Lower lobe of right lung (tissue), 2 donors: ENCODE data around the gene GALP. TPM values are rescaled to one million over a fixed set of nuclear protein-coding genes. Genes with fewer than 3 reads are reported as not detected.

ENCODE experiments used
- ATAC-seq, 2 donors: fragments of 200-7000 bp; cut with Tn5 transposase; one replicate each; pipeline ENCODE4 v1.9.1; 2020 to 2022; ENCODE audit warnings: mild to moderate bottlenecking in 2 of 2, moderate library complexity in 2 of 2
- DNase-seq: peaks from one replicate; pipeline ENCODE4 v3.0.0-alpha.2; 2020
- H3K27ac ChIP-seq: fragments of 200-600 bp; one replicate; pipeline ENCODE4 v1.8.0; 2022
- H3K27me3 ChIP-seq: fragments of 200-600 bp; one replicate; pipeline ENCODE4 v1.8.0; 2022; ENCODE audit warnings: low read depth
- H3K36me3 ChIP-seq: fragments of 200-600 bp; one replicate; pipeline ENCODE4 v1.8.0; 2022; ENCODE audit warnings: mild to moderate bottlenecking
- H3K4me1 ChIP-seq: fragments of 200-600 bp; one replicate; pipeline ENCODE4 v1.8.0; 2022
- H3K4me3 ChIP-seq: fragments of 200-600 bp; one replicate; pipeline ENCODE4 v1.8.0; 2022; ENCODE audit warnings: mild to moderate bottlenecking
- H3K9me3 ChIP-seq: fragments of 200-600 bp; one replicate; pipeline ENCODE4 v1.8.0; 2022
- CTCF ChIP-seq: fragments of 200-600 bp; IDR thresholded peaks from one replicate; pipeline ENCODE4 v1.8.0; 2022; ENCODE audit warnings: antibody characterized with exemption, mild to moderate bottlenecking
- intact Hi-C: fragments of 100-400 bp; cut with DNase I; formaldehyde crosslinking; loops from one replicate; pipeline ENCODE4 v1.11.0; 2022
- total RNA-seq: library from RNA; stranded (reverse); fragmentation: NEBNext Ultra II Directional; extraction: Animal tissue kit (Norgen Biotek cat#: 25700); gene quantifications from one replicate; pipeline ENCODE4 v1.2.1, GENCODE V29; 2021
- donor health status: DM: no; HTN: yes; CAD: no; lungs with severe emphysema.

Gene GALP
- total RNA-seq, 1 donor from 2014 or later, result not detected

DNA sequence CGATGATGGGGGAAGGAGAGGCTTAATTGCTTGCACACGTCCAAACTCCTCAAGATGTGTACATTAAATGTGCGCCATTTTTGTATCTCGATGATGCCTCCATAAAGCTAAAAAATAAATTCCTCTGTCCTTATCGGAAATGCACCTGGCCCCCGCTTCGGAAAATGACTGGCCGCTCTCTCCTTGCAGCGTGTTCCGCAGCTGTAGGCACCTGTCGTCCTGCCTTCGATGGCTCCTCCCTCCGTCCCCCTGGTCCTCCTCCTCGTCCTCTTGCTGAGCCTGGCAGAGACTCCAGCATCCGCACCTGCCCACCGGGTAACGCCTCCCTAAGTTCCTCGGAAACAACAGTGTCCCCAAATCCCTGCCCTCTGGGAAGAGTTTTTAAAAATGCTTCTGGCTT lies 1.1 kb downstream of the GALP start:
- H3K4me3 ChIP-seq, result no peak overlapping the region
- H3K27me3 ChIP-seq, result peaks cover 13% of the 10 kb centered on the region
- H3K9me3 ChIP-seq, result no peaks in the 10 kb centered on the region
- H3K36me3 ChIP-seq, result no peaks in the 10 kb centered on the region
- intact Hi-C loops, result no loop called here
- no peak overlapping the region for H3K27ac ChIP-seq
- no peak for DNase-seq
- peaks cover under 1% of the 10 kb centered on the region for H3K4me1 ChIP-seq
- ATAC-seq, result no peak
- TF ChIP-seq CTCF, result no peak

DNA sequence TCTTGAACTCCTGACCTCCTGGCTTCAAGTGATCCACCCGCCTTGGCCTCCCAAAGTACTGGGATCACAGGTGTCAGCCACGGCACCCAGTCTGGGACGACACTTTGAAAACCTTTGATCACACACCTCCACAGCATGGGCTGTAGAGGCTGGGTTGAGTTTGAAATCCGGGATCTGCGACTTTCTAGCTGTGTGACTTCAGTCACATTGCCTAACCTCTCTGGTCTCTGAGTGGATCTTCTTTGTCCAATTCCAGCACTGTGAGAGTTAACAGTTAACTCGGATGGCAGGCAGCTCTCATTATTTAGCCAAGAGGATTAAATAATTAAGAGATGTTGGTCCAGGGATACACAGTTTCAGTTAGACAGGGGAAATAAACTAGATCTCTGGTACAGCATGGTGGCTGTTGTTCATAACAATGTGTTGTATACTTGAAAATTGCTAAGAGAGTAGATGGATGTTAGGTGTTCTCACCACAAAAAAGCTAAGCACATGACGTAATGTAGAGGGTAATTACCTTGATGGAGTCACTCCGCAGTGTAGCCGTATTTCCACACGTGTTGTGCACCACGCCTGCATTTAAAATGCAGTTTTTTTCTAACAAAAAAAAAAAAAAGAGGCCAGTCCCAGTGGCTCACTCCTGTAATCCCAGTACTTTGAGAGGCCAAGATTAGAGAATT lies 1.9 kb downstream of the GALP start:
- ATAC-seq (no peak), DNase-seq (no peak)
- no peak for TF ChIP-seq CTCF
- peaks cover 13% of the 10 kb centered on the region for H3K27me3 ChIP-seq
- H3K4me3 ChIP-seq, result no peak overlapping the region
- H3K9me3 ChIP-seq, result no peaks in the 10 kb centered on the region
- intact Hi-C loops, result no loop called here
- no peaks in the 10 kb centered on the region for H3K4me1 ChIP-seq
- no peaks in the 10 kb centered on the region for H3K36me3 ChIP-seq
- no peak overlapping the region for H3K27ac ChIP-seq

DNA sequence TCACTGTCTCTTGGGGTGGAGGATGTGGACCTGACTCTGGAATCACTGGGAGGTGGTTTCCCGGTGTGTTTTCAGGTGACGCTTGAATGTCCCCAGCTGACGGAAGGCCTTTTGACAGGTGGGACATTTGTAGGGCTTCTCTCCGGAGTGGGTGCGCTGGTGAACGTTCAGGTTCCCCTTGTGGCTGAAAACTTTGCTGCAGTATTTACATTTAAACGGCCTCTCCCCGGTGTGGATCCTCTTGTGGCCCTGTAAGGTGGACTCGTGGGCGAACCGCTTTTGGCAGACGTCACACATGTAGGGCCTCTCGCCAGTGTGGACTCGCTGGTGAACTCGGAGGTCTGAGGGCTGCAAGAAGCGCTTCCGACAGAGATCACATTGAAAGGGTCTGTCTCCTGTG lies 14.0 kb downstream of the GALP start:
- no peak for TF ChIP-seq CTCF
- H3K27me3 ChIP-seq, result no peaks in the 10 kb centered on the region
- no peaks in the 10 kb centered on the region for H3K4me1 ChIP-seq

GRCh38 chr19:56191115-56191514 lies 15.3 kb downstream of the GALP start:
- ATAC-seq (no peak), DNase-seq (no peak)
- TF ChIP-seq CTCF, result no peak
- no peaks in the 10 kb centered on the region for H3K27me3 ChIP-seq
- H3K4me1 ChIP-seq, result no peaks in the 10 kb centered on the region
- H3K9me3 ChIP-seq, result no peaks in the 10 kb centered on the region
- H3K4me3 ChIP-seq, result no peak overlapping the region
- no peak overlapping the region for H3K27ac ChIP-seq
- intact Hi-C loops, result no loop called here
- no peaks in the 10 kb centered on the region for H3K36me3 ChIP-seq

More for the DNA sequence above, 14.0 kb downstream of the GALP start:
- Histone ChIP-seq H3K4me3 (no peak overlapping the region), H3K27ac (no peak overlapping the region), H3K9me3 (no peaks in the 10 kb centered on the region), H3K36me3 (no peaks in the 10 kb centered on the region)
- DNase-seq (no peak), ATAC-seq (no peak)
- intact Hi-C loops, result loop anchor here (10.0 kb wide), 1 partner anchor 115 kb away; no protein-coding TSS in a partner anchor

GRCh38 chr19:56191711-56192110 lies 15.9 kb downstream of the GALP start:
- H3K27me3 ChIP-seq, result no peaks in the 10 kb centered on the region
- ATAC-seq (no peak), DNase-seq (no peak)
- H3K36me3 ChIP-seq, result no peaks in the 10 kb centered on the region
- TF ChIP-seq CTCF, result no peak
- no peaks in the 10 kb centered on the region for H3K9me3 ChIP-seq
- no peaks in the 10 kb centered on the region for H3K4me1 ChIP-seq
- no peak overlapping the region for H3K4me3 ChIP-seq
- H3K27ac ChIP-seq, result no peak overlapping the region
- intact Hi-C loops, result no loop called here
